Measurements from ENCODE around the gene BEST2.

DNA sequence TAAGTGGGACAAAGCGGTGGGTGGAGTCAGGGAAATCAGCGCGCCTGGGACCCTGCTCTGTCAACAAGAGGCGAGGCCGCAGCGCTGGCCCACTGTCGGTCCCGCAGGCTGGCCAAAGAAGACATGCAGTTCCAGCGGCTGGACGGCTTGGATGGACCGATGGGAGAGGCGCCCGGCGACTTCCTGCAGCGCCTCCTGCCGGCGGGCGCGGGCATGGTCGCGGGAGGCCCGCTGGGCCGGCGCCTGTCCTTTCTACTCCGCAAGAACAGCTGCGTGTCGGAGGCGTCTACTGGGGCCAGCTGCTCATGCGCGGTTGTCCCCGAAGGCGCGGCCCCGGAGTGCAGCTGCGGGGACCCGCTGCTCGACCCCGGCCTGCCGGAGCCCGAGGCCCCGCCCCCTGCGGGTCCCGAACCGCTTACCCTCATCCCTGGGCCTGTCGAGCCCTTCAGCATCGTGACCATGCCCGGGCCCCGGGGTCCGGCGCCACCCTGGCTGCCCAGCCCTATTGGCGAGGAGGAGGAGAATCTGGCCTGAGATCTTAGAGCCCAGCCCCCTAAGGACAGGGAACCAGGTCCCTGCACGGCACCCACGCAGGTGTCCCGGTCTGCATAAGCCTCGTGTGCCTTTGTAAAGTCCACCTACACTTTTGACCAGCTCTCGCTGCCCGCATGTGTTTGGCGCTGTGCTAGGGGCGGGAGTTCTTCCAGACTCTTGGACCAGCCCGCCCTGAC is 6.1 kb downstream of the BEST2 start:
- TF ChIP-seq, protein P1, sequence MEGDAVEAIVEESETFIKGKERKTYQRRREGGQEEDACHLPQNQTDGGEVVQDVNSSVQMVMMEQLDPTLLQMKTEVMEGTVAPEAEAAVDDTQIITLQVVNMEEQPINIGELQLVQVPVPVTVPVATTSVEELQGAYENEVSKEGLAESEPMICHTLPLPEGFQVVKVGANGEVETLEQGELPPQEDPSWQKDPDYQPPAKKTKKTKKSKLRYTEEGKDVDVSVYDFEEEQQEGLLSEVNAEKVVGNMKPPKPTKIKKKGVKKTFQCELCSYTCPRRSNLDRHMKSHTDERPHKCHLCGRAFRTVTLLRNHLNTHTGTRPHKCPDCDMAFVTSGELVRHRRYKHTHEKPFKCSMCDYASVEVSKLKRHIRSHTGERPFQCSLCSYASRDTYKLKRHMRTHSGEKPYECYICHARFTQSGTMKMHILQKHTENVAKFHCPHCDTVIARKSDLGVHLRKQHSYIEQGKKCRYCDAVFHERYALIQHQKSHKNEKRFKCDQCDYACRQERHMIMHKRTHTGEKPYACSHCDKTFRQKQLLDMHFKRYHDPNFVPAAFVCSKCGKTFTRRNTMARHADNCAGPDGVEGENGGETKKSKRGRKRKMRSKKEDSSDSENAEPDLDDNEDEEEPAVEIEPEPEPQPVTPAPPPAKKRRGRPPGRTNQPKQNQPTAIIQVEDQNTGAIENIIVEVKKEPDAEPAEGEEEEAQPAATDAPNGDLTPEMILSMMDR (IDR thresholded peaks at IDR 0.05), result peak; percentile 64 to 80 (median 75)
- no peak for TF ChIP-seq POLR2A (IDR thresholded peaks at IDR 0.05)
- peak in 1 of 2 donors; percentile 15 for TF ChIP-seq POLR2AphosphoS5 (IDR thresholded peaks at IDR 0.05; ENCODE audit: insufficient read depth in 1 of 2, low read depth in 1 of 2)
